Trophoblast cell (in vitro differentiated cells and primary cell): ENCODE measurements around the gene CARNS1.

Source experiments
- DNase-seq, 2 donors: peaks; one replicate each; pipeline ENCODE4 v3.0.0-alpha.2; 2016
- H2AFZ ChIP-seq: 2 replicates; pipeline ENCODE4 v1.6.1; 2013; ENCODE audit warnings: low read length, moderate library complexity, mild to moderate bottlenecking; ENCODE audit not compliant: insufficient read depth, poor library complexity
- H2AK5ac ChIP-seq: 2 replicates; pipeline ENCODE4 v1.6.1; 2013; ENCODE audit warnings: mild to moderate bottlenecking, low read length
- H2BK120ac ChIP-seq: 2 replicates; pipeline ENCODE4 v1.6.1; 2013; ENCODE audit warnings: low read length, mild to moderate bottlenecking, moderate library complexity; ENCODE audit not compliant: insufficient read depth, poor library complexity
- H2BK12ac ChIP-seq: 2 replicates; pipeline ENCODE4 v1.6.1; 2013; ENCODE audit warnings: mild to moderate bottlenecking, low read length, moderate library complexity
- H2BK5ac ChIP-seq: 2 replicates; pipeline ENCODE4 v1.6.1; 2013; ENCODE audit warnings: low read length, low read depth, moderate library complexity, mild to moderate bottlenecking; ENCODE audit not compliant: poor library complexity
- H3K14ac ChIP-seq: 2 replicates; pipeline ENCODE4 v1.6.1; 2013; ENCODE audit warnings: mild to moderate bottlenecking, low read length
- H3K18ac ChIP-seq: 2 replicates; pipeline ENCODE4 v1.6.1; 2013; ENCODE audit warnings: mild to moderate bottlenecking, low read length
- H3K23ac ChIP-seq: 2 replicates; pipeline ENCODE4 v1.6.1; 2013; ENCODE audit warnings: low read length
- H3K27ac ChIP-seq: 2 replicates; pipeline ENCODE4 v1.5.1; 2013; ENCODE audit warnings: low read depth, mild to moderate bottlenecking, inconsistent platforms, low read length, moderate library complexity
- H3K27me3 ChIP-seq: 2 replicates; pipeline ENCODE4 v1.6.1; 2013; ENCODE audit warnings: inconsistent platforms, mild to moderate bottlenecking, low read length, moderate library complexity; ENCODE audit not compliant: insufficient read depth
- H3K36me3 ChIP-seq, 2 experiments: 1 replicate in 1 of 2; 2 replicates in 1 of 2; pipeline ENCODE4 v1.6.1; 2013; ENCODE audit warnings: low read length in 2 of 2, mild to moderate bottlenecking in 2 of 2, moderate library complexity in 1 of 2; ENCODE audit not compliant: insufficient read depth in 2 of 2, control insufficient read depth in 1 of 2
- H3K4ac ChIP-seq: 2 replicates; pipeline ENCODE4 v1.6.1; 2013; ENCODE audit warnings: low read depth, mild to moderate bottlenecking, low read length, moderate library complexity
- H3K4me1 ChIP-seq, 2 experiments: 1 replicate in 1 of 2; 2 replicates in 1 of 2; pipeline ENCODE4 v1.6.1; 2013; ENCODE audit warnings: low read length in 2 of 2, mild to moderate bottlenecking in 2 of 2, moderate library complexity in 1 of 2; ENCODE audit not compliant: insufficient read depth in 2 of 2, control insufficient read depth in 1 of 2
- H3K4me2 ChIP-seq: 2 replicates; pipeline ENCODE4 v1.6.1; 2013; ENCODE audit warnings: inconsistent platforms, mild to moderate bottlenecking, low read length, moderate library complexity
- H3K4me3 ChIP-seq: 2 replicates; pipeline ENCODE4 v1.5.1; 2013; ENCODE audit warnings: mild to moderate bottlenecking, low read depth, low read length, inconsistent platforms
- H3K79me1 ChIP-seq: one replicate; pipeline ENCODE4 v1.6.1; 2013; ENCODE audit warnings: low read length
- H3K79me2 ChIP-seq: 2 replicates; pipeline ENCODE4 v1.6.1; 2013; ENCODE audit warnings: low read length, mild to moderate bottlenecking; ENCODE audit not compliant: control insufficient read depth, insufficient read depth, poor library complexity
- H3K9ac ChIP-seq: 2 replicates; pipeline ENCODE4 v1.6.1; 2013; ENCODE audit warnings: mild to moderate bottlenecking, low read length
- H3K9me3 ChIP-seq: 2 replicates; pipeline ENCODE4 v1.6.1; 2013; ENCODE audit warnings: low read depth, mild to moderate bottlenecking, control low read depth, inconsistent platforms, low read length; ENCODE audit not compliant: insufficient read depth
- H4K12ac ChIP-seq: 2 replicates; pipeline ENCODE4 v1.6.1; 2013; ENCODE audit warnings: low read depth, mild to moderate bottlenecking, low read length, moderate library complexity
- H4K8ac ChIP-seq: 2 replicates; pipeline ENCODE4 v1.6.1; 2013; ENCODE audit warnings: low read depth, mild to moderate bottlenecking, low read length, moderate library complexity
- H4K91ac ChIP-seq: one replicate; pipeline ENCODE4 v1.6.1; 2013; ENCODE audit warnings: low read depth, mild to moderate bottlenecking, low read length, moderate library complexity
- WGBS: extraction: QIAGEN DNeasy Blood & Tissue Kit; methylation state at CpG from one replicate; pipeline ENCODE4 v1.1.7; 2013; ENCODE audit warnings: missing lambda C conversion rate; ENCODE audit not compliant: insufficient read length, insufficient coverage; ENCODE audit errors: extremely low coverage; 5-methylcytosine and 5-hydroxymethylcytosine counted together

CARNS1 gene

GRCh38 chr11:67413266-67413849 lies 2.1 kb upstream of the CARNS1 start:
- H4K91ac ChIP-seq = no peak overlapping the region
- no peak overlapping the region for H4K8ac ChIP-seq
- no peaks in the 10 kb centered on the region for H3K9me3 ChIP-seq
- H2AK5ac ChIP-seq = no peak overlapping the region
- H3K79me2 ChIP-seq = no peaks in the 10 kb centered on the region
- no peaks in the 10 kb centered on the region for H3K79me1 ChIP-seq
- no peak overlapping the region for H3K4me2 ChIP-seq
- peak overlapping the region; percentile 1 for H3K4me3 ChIP-seq
- H2BK5ac ChIP-seq = no peak overlapping the region
- WGBS = no CpG with 5 or more reads among the region's 2 CpGs
- H4K12ac ChIP-seq = no peak overlapping the region
- H3K23ac ChIP-seq = peak overlapping the region; percentile 14
- no peak overlapping the region for H3K27ac ChIP-seq
- peaks cover 0 to 4% of the 10 kb centered on the region in 2 experiments for H3K4me1 ChIP-seq
- no peak overlapping the region for H2AFZ ChIP-seq
- H3K4ac ChIP-seq = no peak overlapping the region
- no peak overlapping the region for H2BK120ac ChIP-seq
- H3K9ac ChIP-seq = no peak overlapping the region
- no peak overlapping the region for H2BK12ac ChIP-seq
- DNase-seq = no peak
- H3K18ac ChIP-seq = no peak overlapping the region
- H3K14ac ChIP-seq = no peak overlapping the region
- H3K36me3 ChIP-seq = no peaks in the 10 kb centered on the region
- H3K27me3 ChIP-seq = peaks cover 5% of the 10 kb centered on the region

GRCh38 chr11:67416416-67417335 lies 1.2 kb downstream of the CARNS1 start:
- Histone ChIP-seq H3K4me2 (no peak overlapping the region), H3K18ac (no peak overlapping the region), H3K79me2 (peaks cover 2% of the 10 kb centered on the region), H2AK5ac (no peak overlapping the region), H3K4me3 (no peak overlapping the region), H2AFZ (no peak overlapping the region), H2BK5ac (no peak overlapping the region), H2BK12ac (no peak overlapping the region), H2BK120ac (no peak overlapping the region), H3K36me3 (no peaks in the 10 kb centered on the region), H3K14ac (no peak overlapping the region), H3K79me1 (peaks cover 2% of the 10 kb centered on the region), H3K4ac (no peak overlapping the region), H3K27me3 (peaks cover 5% of the 10 kb centered on the region), H3K9ac (no peak overlapping the region), H3K27ac (no peak overlapping the region), H4K12ac (no peak overlapping the region), H3K4me1 (peaks cover 9 to 10% of the 10 kb centered on the region in 2 experiments), H4K91ac (no peak overlapping the region), H3K23ac (no peak overlapping the region), H3K9me3 (no peaks in the 10 kb centered on the region), H4K8ac (no peak overlapping the region)
- no CpG with 5 or more reads among the region's 21 CpGs for WGBS
- DNase-seq = no peak

GRCh38 chr11:67417425-67417824 lies 1.9 kb downstream of the CARNS1 start:
- Histone ChIP-seq H3K4me2 (no peak overlapping the region), H3K27me3 (peaks cover 5% of the 10 kb centered on the region), H4K91ac (no peak overlapping the region), H2AFZ (no peak overlapping the region), H3K4ac (no peak overlapping the region), H4K12ac (no peak overlapping the region), H3K27ac (no peak overlapping the region), H2BK120ac (no peak overlapping the region), H3K4me1 (peaks cover 9 to 10% of the 10 kb centered on the region in 2 experiments), H3K23ac (no peak overlapping the region), H4K8ac (no peak overlapping the region), H3K79me1 (peaks cover 2% of the 10 kb centered on the region), H2BK12ac (no peak overlapping the region), H3K9ac (no peak overlapping the region), H3K4me3 (no peak overlapping the region), H3K14ac (no peak overlapping the region), H3K36me3 (no peaks in the 10 kb centered on the region), H3K79me2 (peaks cover 2% of the 10 kb centered on the region), H2BK5ac (no peak overlapping the region), H2AK5ac (no peak overlapping the region), H3K18ac (no peak overlapping the region), H3K9me3 (no peaks in the 10 kb centered on the region)
- no CpG with 5 or more reads among the region's 12 CpGs for WGBS
- DNase-seq = no peak

- H2BK120ac ChIP-seq = no peak overlapping the region
- no peak overlapping the region for H2AFZ ChIP-seq
- H2BK5ac ChIP-seq = no peak overlapping the region
- peaks cover 2% of the 10 kb centered on the region for H3K9me3 ChIP-seq
- no peak overlapping the region for H4K12ac ChIP-seq
- WGBS = no CpG with 5 or more reads among the region's 26 CpGs
- no peak overlapping the region for H3K27ac ChIP-seq
- peaks cover 5% of the 10 kb centered on the region for H3K27me3 ChIP-seq
- no peak overlapping the region for H4K91ac ChIP-seq
- DNase-seq = no peak
- H3K4me1 ChIP-seq = peaks cover 12 to 16% of the 10 kb centered on the region in 2 experiments
- H3K18ac ChIP-seq = no peak overlapping the region
- H3K36me3 ChIP-seq = no peaks in the 10 kb centered on the region
- H3K4me3 ChIP-seq = no peak overlapping the region
- H3K23ac ChIP-seq = no peak overlapping the region
- no peak overlapping the region for H2BK12ac ChIP-seq
- no peak overlapping the region for H4K8ac ChIP-seq
- H2AK5ac ChIP-seq = no peak overlapping the region
- H3K4me2 ChIP-seq = no peak overlapping the region
- peaks cover 2% of the 10 kb centered on the region for H3K79me1 ChIP-seq
- H3K14ac ChIP-seq = no peak overlapping the region
- H3K79me2 ChIP-seq = peaks cover 2% of the 10 kb centered on the region
- H3K4ac ChIP-seq = no peak overlapping the region
- no peak overlapping the region for H3K9ac ChIP-seq
Observed at GRCh38 chr11:67418476-67419281, 3.2 kb downstream of the CARNS1 start.
